Measurements from ENCODE around the gene MAP3K4.

MAP3K4 gene

GRCh38 chr6:160992061-160992979, 751 bp downstream of the MAP3K4 start:
- Histone ChIP-seq H3K4me3 (ENCODE audit: low read depth in 1 of 2, low read length in 1 of 2) (peak overlapping the region; percentile 65 to 84), H3K9me3 (no peaks in the 10 kb centered on the region), H3K27ac (peak overlapping the region; percentile 55), H3K36me3 (no peaks in the 10 kb centered on the region), H3K27me3 (peaks cover 37% of the 10 kb centered on the region), H3K4me1 (ENCODE audit: control insufficient read depth in 1 of 2, insufficient read depth in 1 of 2, low read depth in 1 of 2, low read length in 1 of 2) (peaks cover 20 to 24% of the 10 kb centered on the region in 2 experiments)
- no peak for TF ChIP-seq CTCF (IDR thresholded peaks at IDR 0.05)

- Histone ChIP-seq H3K27me3 (peaks cover 34% of the 10 kb centered on the region), H3K27ac (no peak overlapping the region), H3K4me3 (ENCODE audit: low read depth in 1 of 2, low read length in 1 of 2) (peak overlapping the region; percentile 65 to 84), H3K36me3 (no peaks in the 10 kb centered on the region), H3K9me3 (no peaks in the 10 kb centered on the region), H3K4me1 (ENCODE audit: control insufficient read depth in 1 of 2, insufficient read depth in 1 of 2, low read depth in 1 of 2, low read length in 1 of 2) (peaks cover 20 to 24% of the 10 kb centered on the region in 2 experiments)
- no peak for TF ChIP-seq CTCF (IDR thresholded peaks at IDR 0.05)
These were observed 1.4 kb downstream of the MAP3K4 start for GRCh38 chr6:160992980-160993314.

- no peak overlapping the region for H3K4me3 ChIP-seq (ENCODE audit: low read depth in 1 of 2, low read length in 1 of 2)
- H3K36me3 ChIP-seq: no peaks in the 10 kb centered on the region
- no peak for TF ChIP-seq CTCF (IDR thresholded peaks at IDR 0.05)
- H3K4me1 ChIP-seq (ENCODE audit: control insufficient read depth in 1 of 2, insufficient read depth in 1 of 2, low read depth in 1 of 2, low read length in 1 of 2): peaks cover 20 to 24% of the 10 kb centered on the region in 2 experiments
- H3K27ac ChIP-seq: no peak overlapping the region
- H3K27me3 ChIP-seq: peaks cover 10% of the 10 kb centered on the region
- H3K9me3 ChIP-seq: no peaks in the 10 kb centered on the region
These were observed 3.7 kb downstream of the MAP3K4 start for GRCh38 chr6:160995271-160995670.

GRCh38 chr6:160996131-160996601, 4.6 kb downstream of the MAP3K4 start:
- Histone ChIP-seq H3K27me3 (peaks cover 1% of the 10 kb centered on the region), H3K27ac (no peak overlapping the region), H3K4me3 (ENCODE audit: low read depth in 1 of 2, low read length in 1 of 2) (no peak overlapping the region), H3K9me3 (no peaks in the 10 kb centered on the region), H3K4me1 (ENCODE audit: control insufficient read depth in 1 of 2, insufficient read depth in 1 of 2, low read depth in 1 of 2, low read length in 1 of 2) (peaks cover 15 to 18% of the 10 kb centered on the region in 2 experiments), H3K36me3 (no peaks in the 10 kb centered on the region)
- TF ChIP-seq CTCF (IDR thresholded peaks at IDR 0.05): no peak

- Histone ChIP-seq H3K27ac (no peak overlapping the region), H3K9me3 (no peaks in the 10 kb centered on the region), H3K4me1 (ENCODE audit: control insufficient read depth in 1 of 2, insufficient read depth in 1 of 2, low read depth in 1 of 2, low read length in 1 of 2) (peaks cover 13 to 14% of the 10 kb centered on the region in 2 experiments), H3K27me3 (no peaks in the 10 kb centered on the region), H3K36me3 (no peaks in the 10 kb centered on the region), H3K4me3 (ENCODE audit: low read depth in 1 of 2, low read length in 1 of 2) (no peak overlapping the region)
- TF ChIP-seq CTCF (IDR thresholded peaks at IDR 0.05): no peak
These were observed 6.6 kb downstream of the MAP3K4 start for GRCh38 chr6:160998217-160998616.

All from neutrophil (primary cell).